K562 (cell line): Measurements from ENCODE around the gene TRIP6. TPM values are rescaled to one million over a fixed set of nuclear protein-coding genes. Genes with fewer than 3 reads are reported as not detected.

Experiments used
- AFF1 ChIP-seq, 2 experiments: fragments of 450-650 bp; IDR thresholded peaks; 2 replicates each; pipeline ENCODE4 v1.6.1; 2018; ENCODE audit warnings: mild to moderate bottlenecking in 2 of 2, low read depth in 1 of 2; ENCODE audit not compliant: partially characterized antibody in 2 of 2
- ARID2 ChIP-seq: fragments of 450-650 bp; IDR thresholded peaks from 2 replicates; pipeline ENCODE4 v1.6.1; 2017; ENCODE audit warnings: antibody characterized with exemption, mild to moderate bottlenecking
- BCOR ChIP-seq: fragments of 450-650 bp; IDR thresholded peaks from 2 replicates; pipeline ENCODE4 v1.6.1; 2016
- BRD9 ChIP-seq: fragments of 450-650 bp; IDR thresholded peaks from 2 replicates; pipeline ENCODE4 v1.6.1; 2018; ENCODE audit warnings: low read depth; ENCODE audit not compliant: partially characterized antibody
- EHMT2 ChIP-seq: fragments of 450-650 bp; IDR thresholded peaks from 2 replicates; pipeline ENCODE4 v1.6.1; 2018; ENCODE audit warnings: antibody characterized with exemption
- HMBOX1 ChIP-seq: sonication (generic); IDR thresholded peaks from 2 replicates; pipeline ENCODE4 v1.6.1; 2016
- HNRNPH1 ChIP-seq: fragments of 200-400 bp; formaldehyde crosslinking; optimal IDR thresholded peaks from 2 replicates; pipeline ENCODE3; 2017; ENCODE audit warnings: low read depth, mild to moderate bottlenecking, low read length, moderate library complexity
- LARP7 ChIP-seq: fragments of 450-650 bp; IDR thresholded peaks from 2 replicates; pipeline ENCODE4 v1.6.1; 2016
- OTX1 ChIP-seq: fragments of 450-650 bp; formaldehyde crosslinking; IDR thresholded peaks from 2 replicates; pipeline ENCODE4 v1.4.0; 2022; ENCODE audit warnings: mild to moderate bottlenecking
- PYGO2 ChIP-seq: fragments of 450-650 bp; IDR thresholded peaks from 2 replicates; pipeline ENCODE4 v1.6.1; 2016; ENCODE audit warnings: mild to moderate bottlenecking, missing genetic modification characterization, moderate library complexity, missing compliant biosample characterization
- SMARCA4 ChIP-seq: fragments of 450-650 bp; IDR thresholded peaks from 2 replicates; pipeline ENCODE4 v1.6.1; 2016
- SMARCA5 ChIP-seq: fragments of 450-650 bp; IDR thresholded peaks from 2 replicates; pipeline ENCODE4 v1.6.1; 2016
- SMARCE1 ChIP-seq: fragments of 450-650 bp; IDR thresholded peaks from 2 replicates; pipeline ENCODE4 v1.7.1; 2016; ENCODE audit warnings: mild to moderate bottlenecking
- SMC3 ChIP-seq: conservative IDR thresholded peaks from 2 replicates; pipeline ENCODE4 v1.6.1; 2011; ENCODE audit warnings: low read depth, low read length, improper control_type of control experiment; ENCODE audit not compliant: insufficient read depth
- SOX6 ChIP-seq: fragments of 450-650 bp; IDR thresholded peaks from 2 replicates; pipeline ENCODE4 v1.6.1; 2014; ENCODE audit warnings: mild to moderate bottlenecking
- THRAP3 ChIP-seq: fragments of 450-650 bp; IDR thresholded peaks from 2 replicates; pipeline ENCODE4 v1.6.1; 2016; ENCODE audit warnings: mild to moderate bottlenecking, inconsistent platforms, borderline replicate concordance
- THRB ChIP-seq: fragments of 450-650 bp; formaldehyde crosslinking; conservative IDR thresholded peaks from 2 replicates; pipeline ENCODE4 v1.4.0; 2022; ENCODE audit warnings: mild to moderate bottlenecking, missing genetic modification characterization
- ZFX ChIP-seq: sonication (generic); formaldehyde crosslinking; IDR thresholded peaks from 2 replicates; pipeline ENCODE4 v1.8.0; 2022; ENCODE audit warnings: mild to moderate bottlenecking, missing genetic modification reagents, moderate library complexity
- ZNF124 ChIP-seq: sonication (generic); formaldehyde crosslinking; IDR thresholded peaks from 2 replicates; pipeline ENCODE4 v1.8.1; 2022; ENCODE audit warnings: missing genetic modification reagents
- polyA plus RNA-seq, 8 experiments: library from polyadenylated mRNA; depleted of rRNA in 4 of 8; stranded (reverse) in 5 of 8; unstranded in 3 of 8; fragments of >200 nt; fragmentation: Nextera tagmentation in 2 of 8; fragmentation: Illumina TruSeq in 1 of 8; extraction: Ambion mirVana in 2 of 8; extraction: Trizol in 1 of 8; gene quantifications; 2 replicates each; pipeline versions ENCODE4 v1.2.1 to v1.2.3, GENCODE V29; 2011 to 2014; ENCODE audit warnings: inconsistent platforms in 1 of 8, missing spikeins in 1 of 8
- total RNA-seq, 7 experiments: library from RNA; depleted of rRNA in 6 of 7; stranded (reverse); fragments of >200 nt in 6 of 7; fragmentation: Illumina TruSeq in 2 of 7; extraction: Trizol in 2 of 7; gene quantifications; 2 replicates each; pipeline versions ENCODE4 v1.2.1 to v1.2.3, GENCODE V29; 2011 to 2021; ENCODE audit warnings: low replicate concordance in 1 of 7
- TF ChIP-seq, protein P1 (sequence below): sonication (generic); formaldehyde crosslinking; IDR thresholded peaks from 2 replicates; pipeline ENCODE4 v1.8.1; 2023; ENCODE audit warnings: mild to moderate bottlenecking, missing genetic modification reagents
- TF ChIP-seq, protein P2 (sequence below): IDR thresholded peaks from 2 replicates; pipeline ENCODE4 v1.6.1; 2012; ENCODE audit warnings: low read depth, low read length, improper control_type of control experiment, borderline replicate concordance

Gene TRIP6
- total and polyA plus RNA-seq, 9 of the 15 experiments (the other 6 are each of a cell fraction or from before 2014, with no cell fraction given): 5.9 to 141 (median 54.0) TPM

DNA sequence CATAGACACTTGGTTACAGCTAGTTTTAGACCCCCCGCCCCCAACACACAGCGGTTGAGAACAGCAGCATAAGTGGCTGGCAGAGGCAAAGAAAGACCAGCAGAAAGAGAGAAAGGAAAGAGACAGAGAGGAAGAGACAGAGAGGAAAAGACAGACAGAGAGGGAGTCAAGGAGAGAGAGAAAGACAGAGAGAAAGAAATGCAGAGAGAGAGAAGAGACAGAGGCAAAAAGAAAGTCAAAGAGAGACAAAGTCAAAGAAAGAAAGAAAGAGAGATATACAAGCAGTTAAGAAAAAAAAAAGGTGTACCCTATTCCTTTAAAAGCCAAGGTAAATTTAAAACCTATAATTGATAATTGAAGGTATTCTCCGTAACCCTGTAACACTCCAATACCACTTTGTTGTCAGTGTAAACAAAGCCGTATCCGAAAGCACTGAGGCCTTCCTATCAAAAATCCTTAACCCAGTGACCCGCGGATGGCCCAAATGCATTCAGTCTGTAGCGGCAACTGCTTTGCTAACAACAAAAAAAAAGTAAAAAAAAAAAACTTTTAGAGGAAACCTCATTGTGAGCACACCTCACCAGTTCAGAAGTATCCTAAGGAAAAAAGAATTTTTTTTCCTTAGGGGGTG, 26.6 kb upstream of the TRIP6 start (continued):
- TF ChIP-seq, protein P1, sequence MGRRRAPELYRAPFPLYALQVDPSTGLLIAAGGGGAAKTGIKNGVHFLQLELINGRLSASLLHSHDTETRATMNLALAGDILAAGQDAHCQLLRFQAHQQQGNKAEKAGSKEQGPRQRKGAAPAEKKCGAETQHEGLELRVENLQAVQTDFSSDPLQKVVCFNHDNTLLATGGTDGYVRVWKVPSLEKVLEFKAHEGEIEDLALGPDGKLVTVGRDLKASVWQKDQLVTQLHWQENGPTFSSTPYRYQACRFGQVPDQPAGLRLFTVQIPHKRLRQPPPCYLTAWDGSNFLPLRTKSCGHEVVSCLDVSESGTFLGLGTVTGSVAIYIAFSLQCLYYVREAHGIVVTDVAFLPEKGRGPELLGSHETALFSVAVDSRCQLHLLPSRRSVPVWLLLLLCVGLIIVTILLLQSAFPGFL (CRISPR knock-in tag): no peak
- TF ChIP-seq, protein P2, sequence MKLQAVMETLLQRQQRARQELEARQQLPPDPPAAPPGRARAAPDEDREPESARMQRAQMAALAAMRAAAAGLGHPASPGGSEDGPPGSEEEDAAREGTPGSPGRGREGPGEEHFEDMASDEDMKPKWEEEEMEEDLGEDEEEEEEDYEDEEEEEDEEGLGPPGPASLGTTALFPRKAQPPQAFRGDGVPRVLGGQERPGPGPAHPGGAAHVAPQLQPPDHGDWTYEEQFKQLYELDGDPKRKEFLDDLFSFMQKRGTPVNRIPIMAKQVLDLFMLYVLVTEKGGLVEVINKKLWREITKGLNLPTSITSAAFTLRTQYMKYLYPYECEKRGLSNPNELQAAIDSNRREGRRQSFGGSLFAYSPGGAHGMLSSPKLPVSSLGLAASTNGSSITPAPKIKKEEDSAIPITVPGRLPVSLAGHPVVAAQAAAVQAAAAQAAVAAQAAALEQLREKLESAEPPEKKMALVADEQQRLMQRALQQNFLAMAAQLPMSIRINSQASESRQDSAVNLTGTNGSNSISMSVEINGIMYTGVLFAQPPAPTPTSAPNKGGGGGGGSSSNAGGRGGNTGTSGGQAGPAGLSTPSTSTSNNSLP: no peak
- TF ChIP-seq SOX6: 0 out of 2 replicates have a peak, but pooled peaks have one; percentile 31
- TF ChIP-seq SMARCE1: peak; percentile 74
- no peak for TF ChIP-seq PYGO2
- TF ChIP-seq THRB (CRISPR knock-in tag): peak; percentile 91
- TF ChIP-seq AFF1 (IDR thresholded peaks at IDR 0.05; ENCODE audit: low read depth in 1 of 2, partially characterized antibody in 2 of 2): peak; percentile 77 to 84
- no peak for TF ChIP-seq HMBOX1
- no peak for TF ChIP-seq ZNF124 (CRISPR knock-in tag)
- TF ChIP-seq SMARCA5: peak; percentile 80; the same call in 1 of the 2 replicates
- TF ChIP-seq SMC3: no peak
- peak; percentile 98 for TF ChIP-seq LARP7
- peak; percentile 84 for TF ChIP-seq SMARCA4
- no peak for TF ChIP-seq HNRNPH1
- TF ChIP-seq BRD9: peak; percentile 92
- TF ChIP-seq OTX1 (CRISPR knock-in tag): peak; percentile 86
- TF ChIP-seq BCOR: peak; percentile 81
- TF ChIP-seq EHMT2: peak; percentile 84
- TF ChIP-seq THRAP3: peak; percentile 89; the same call in 1 of the 2 replicates
- TF ChIP-seq ZFX (CRISPR knock-in tag): peak; percentile 67
- TF ChIP-seq ARID2: peak; percentile 87
